SU-DHL-6 (cell line): ENCODE results near the gene CPT1C.

ENCODE experiments used
- H2AFZ ChIP-seq: fragments of 200-600 bp; sonication (generic); 2 replicates; pipeline ENCODE4 v1.6.1; 2014; ENCODE audit warnings: low read depth, mild to moderate bottlenecking, moderate library complexity, mixed read lengths, antibody characterized with exemption, low read length; ENCODE audit not compliant: severe bottlenecking
- H3F3A ChIP-seq: fragments of 200-600 bp; shearing (Covaris generic); 2 replicates; pipeline ENCODE4 v1.6.0; 2016; ENCODE audit warnings: antibody characterized with exemption, mild to moderate bottlenecking; ENCODE audit not compliant: insufficient read depth
- H3K27ac ChIP-seq: fragments of 200-600 bp; sonication (generic); 2 replicates; pipeline ENCODE4 v1.5.1; 2016; ENCODE audit warnings: low read depth, mild to moderate bottlenecking, low read length, moderate library complexity, mixed read lengths
- H3K27me3 ChIP-seq: fragments of 200-600 bp; sonication (generic), shearing (Covaris generic); 2 replicates; pipeline ENCODE4 v1.6.0; 2014; ENCODE audit warnings: mild to moderate bottlenecking, low read length
- H3K36me3 ChIP-seq: fragments of 200-600 bp; sonication (generic); 2 replicates; pipeline ENCODE4 v1.6.1; 2014; ENCODE audit warnings: mild to moderate bottlenecking, low read length, mixed read lengths
- H3K4me2 ChIP-seq: fragments of 300-600, 200-600 bp; shearing (Covaris generic), sonication (generic); 2 replicates; pipeline ENCODE4 v1.6.0; 2014; ENCODE audit warnings: low read length, low read depth, mild to moderate bottlenecking; ENCODE audit not compliant: poor library complexity, severe bottlenecking
- H3K4me3 ChIP-seq: fragments of 200-600 bp; sonication (generic); 2 replicates; pipeline ENCODE4 v1.5.1; 2014; ENCODE audit warnings: antibody characterized with exemption, low read length, mild to moderate bottlenecking, mixed read lengths; ENCODE audit not compliant: insufficient read depth, poor library complexity, severe bottlenecking
- H3K79me2 ChIP-seq: fragments of 200-600 bp; sonication (generic); 2 replicates; pipeline ENCODE4 v1.6.1; 2014; ENCODE audit warnings: mild to moderate bottlenecking, low read length, moderate library complexity; ENCODE audit not compliant: insufficient read depth
- H3K9ac ChIP-seq: fragments of 200-600 bp; sonication (generic); 2 replicates; pipeline ENCODE4 v1.7.0; 2014; ENCODE audit warnings: mild to moderate bottlenecking, low read length
- H3K9me2 ChIP-seq: fragments of 200-600 bp; sonication (generic); replicated peaks from 2 replicates; pipeline ENCODE4 v1.6.1; 2014; ENCODE audit warnings: low read length; ENCODE audit not compliant: insufficient read depth
- H3K9me3 ChIP-seq: fragments of 200-600 bp; sonication (generic); 2 replicates; pipeline ENCODE4 v1.6.1; 2014; ENCODE audit warnings: low read length, mixed read lengths; ENCODE audit not compliant: insufficient read depth
- H4K20me1 ChIP-seq: fragments of 200-600 bp; sonication (generic); 2 replicates; pipeline ENCODE4 v1.6.1; 2014; ENCODE audit warnings: low read depth, mild to moderate bottlenecking, antibody characterized with exemption, low read length, moderate library complexity, mixed read lengths
- EZH2phosphoT487 ChIP-seq: fragments of 200-600 bp; sonication (generic), shearing (Covaris generic); conservative IDR thresholded peaks from 2 replicates; pipeline ENCODE4 v1.6.1; 2018; ENCODE audit warnings: mild to moderate bottlenecking, antibody characterized with exemption, low read length, moderate library complexity, mixed read lengths
- TF ChIP-seq, protein P1 (sequence below): fragments of 200-600 bp; sonication (generic); IDR thresholded peaks from one replicate; pipeline ENCODE4 v1.5.1; 2017; ENCODE audit warnings: antibody characterized with exemption, mild to moderate bottlenecking, low read length, moderate library complexity; ENCODE audit not compliant: insufficient read depth, poor library complexity, severe bottlenecking

CPT1C gene

GRCh38 chr19:49761249-49761624, 70.3 kb downstream of the CPT1C start:
- H3K36me3 ChIP-seq, result no peaks in the 10 kb centered on the region
- no peaks in the 10 kb centered on the region for H3K9me2 ChIP-seq
- no peaks in the 10 kb centered on the region for H3K79me2 ChIP-seq
- H3F3A ChIP-seq, result no peaks in the 10 kb centered on the region
- no peak overlapping the region for H3K4me3 ChIP-seq
- H3K27me3 ChIP-seq, result no peaks in the 10 kb centered on the region
- H3K27ac ChIP-seq, result no peak overlapping the region
- H3K9me3 ChIP-seq, result no peaks in the 10 kb centered on the region; the same call in 1 of the 2 replicates
- H4K20me1 ChIP-seq, result no peaks in the 10 kb centered on the region
- no peak overlapping the region for H3K4me2 ChIP-seq
- TF ChIP-seq EZH2phosphoT487, result no peak
- TF ChIP-seq, protein P1, sequence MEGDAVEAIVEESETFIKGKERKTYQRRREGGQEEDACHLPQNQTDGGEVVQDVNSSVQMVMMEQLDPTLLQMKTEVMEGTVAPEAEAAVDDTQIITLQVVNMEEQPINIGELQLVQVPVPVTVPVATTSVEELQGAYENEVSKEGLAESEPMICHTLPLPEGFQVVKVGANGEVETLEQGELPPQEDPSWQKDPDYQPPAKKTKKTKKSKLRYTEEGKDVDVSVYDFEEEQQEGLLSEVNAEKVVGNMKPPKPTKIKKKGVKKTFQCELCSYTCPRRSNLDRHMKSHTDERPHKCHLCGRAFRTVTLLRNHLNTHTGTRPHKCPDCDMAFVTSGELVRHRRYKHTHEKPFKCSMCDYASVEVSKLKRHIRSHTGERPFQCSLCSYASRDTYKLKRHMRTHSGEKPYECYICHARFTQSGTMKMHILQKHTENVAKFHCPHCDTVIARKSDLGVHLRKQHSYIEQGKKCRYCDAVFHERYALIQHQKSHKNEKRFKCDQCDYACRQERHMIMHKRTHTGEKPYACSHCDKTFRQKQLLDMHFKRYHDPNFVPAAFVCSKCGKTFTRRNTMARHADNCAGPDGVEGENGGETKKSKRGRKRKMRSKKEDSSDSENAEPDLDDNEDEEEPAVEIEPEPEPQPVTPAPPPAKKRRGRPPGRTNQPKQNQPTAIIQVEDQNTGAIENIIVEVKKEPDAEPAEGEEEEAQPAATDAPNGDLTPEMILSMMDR, result no peak
- no peak overlapping the region for H2AFZ ChIP-seq
- H3K9ac ChIP-seq, result no peak overlapping the region

DNA sequence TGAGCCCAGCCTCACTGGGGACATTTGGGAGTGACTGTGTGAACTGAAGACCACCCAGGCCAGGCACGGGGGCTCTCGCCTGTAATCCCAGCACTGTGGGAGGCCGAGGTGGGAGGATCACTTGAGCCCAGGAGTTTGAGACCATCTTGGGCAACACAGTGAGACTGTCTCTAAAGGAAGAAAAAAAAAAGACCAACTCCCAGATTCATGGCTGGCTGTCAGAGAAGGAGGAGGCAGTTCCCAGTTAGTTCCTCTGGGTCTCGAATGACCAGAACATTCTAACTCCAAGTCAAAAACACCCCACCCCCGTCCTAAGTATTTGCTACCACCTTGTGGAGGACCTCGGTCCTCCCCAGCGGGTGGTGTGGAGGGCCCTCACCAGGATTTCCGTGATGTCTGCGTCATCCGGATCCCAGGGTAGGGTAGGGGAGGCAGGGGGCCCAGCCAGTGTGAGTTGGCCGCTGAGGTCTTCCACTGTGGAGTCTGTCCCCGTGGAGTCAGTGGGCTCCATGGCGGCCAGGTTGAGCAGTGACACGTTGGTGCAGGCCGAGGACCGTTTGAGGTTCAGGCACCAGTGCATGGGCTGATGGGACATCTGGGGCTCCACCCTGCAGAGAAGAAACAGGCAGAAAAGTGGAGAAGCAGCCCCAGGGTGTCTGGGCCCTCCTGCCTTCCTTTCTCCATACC, 70.9 kb downstream of the CPT1C start:
- Histone ChIP-seq H3K9me3 (no peaks in the 10 kb centered on the region), H3K79me2 (no peaks in the 10 kb centered on the region), H3F3A (no peaks in the 10 kb centered on the region), H3K27me3 (no peaks in the 10 kb centered on the region), H3K4me2 (no peak overlapping the region), H4K20me1 (no peaks in the 10 kb centered on the region), H3K9ac (no peak overlapping the region), H2AFZ (no peak overlapping the region), H3K36me3 (no peaks in the 10 kb centered on the region), H3K9me2 (no peaks in the 10 kb centered on the region), H3K4me3 (no peak overlapping the region), H3K27ac (no peak overlapping the region)
- TF ChIP-seq, protein P1, result no peak
- TF ChIP-seq EZH2phosphoT487, result no peak

- Histone ChIP-seq H4K20me1 (no peaks in the 10 kb centered on the region), H3K9ac (no peak within 1 kb of the TSS), H2AFZ (no peak within 1 kb of the TSS)
These were observed 72.3 kb downstream of the CPT1C start, which contains the start of gene TSKS for GRCh38 chr19:49763230-49763629. Gene TSKS, minus strand, starts transcription at chr19:49763306. Its CDS starts 59 bp downstream, at chr19:49763247.

More at GRCh38 chr19:49763230-49763629, 72.3 kb downstream of the CPT1C start, which contains the start of gene TSKS:
- H3K27ac ChIP-seq, result no peak within 1 kb of the TSS
- H3K4me2 ChIP-seq, result no peak within 1 kb of the TSS
- no peaks in the 10 kb centered on the region for H3K9me3 ChIP-seq
- H3K4me3 ChIP-seq, result no peak within 1 kb of the TSS
- H3K36me3 ChIP-seq, result no peaks in the 10 kb centered on the region
- H3K27me3 ChIP-seq, result no peaks in the 10 kb centered on the region
- TF ChIP-seq EZH2phosphoT487, result no peak
- TF ChIP-seq, protein P1, result no peak
- H3F3A ChIP-seq, result no peaks in the 10 kb centered on the region
- H3K9me2 ChIP-seq, result no peaks in the 10 kb centered on the region
- H3K79me2 ChIP-seq, result peaks cover 14% of the 10 kb centered on the region
